ENCODE data around the gene CDK5RAP3.

DNA sequence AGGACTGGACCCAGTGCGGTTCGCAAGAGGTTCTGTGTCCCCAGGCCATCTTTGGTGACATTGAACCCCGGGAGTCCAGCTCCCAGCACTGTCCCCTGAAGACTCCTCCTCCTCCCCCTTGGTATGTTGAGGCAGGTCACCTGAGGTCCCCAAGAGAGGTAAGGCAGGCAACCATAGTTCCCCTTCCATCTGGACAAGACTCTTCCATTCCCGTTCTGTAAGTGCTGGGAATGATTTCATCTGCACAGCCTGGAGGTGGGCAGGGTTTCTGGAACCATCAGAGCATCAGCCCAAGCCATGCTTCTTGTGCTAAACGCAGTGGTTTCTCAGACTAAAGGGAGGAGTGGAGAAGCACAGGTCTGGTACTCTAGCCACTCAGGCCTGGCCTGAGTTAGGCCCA is 41.7 kb downstream of the CDK5RAP3 start:
- TF ChIP-seq POLR2A (IDR thresholded peaks at IDR 0.05; ENCODE audit: low read length) (no peak), GATA1 (IDR thresholded peaks at IDR 0.05; ENCODE audit: low read depth, low read length) (no peak)

All from erythroblast (primary cell).